Activated T-cell treated with anti-CD3 and anti-CD28 coated beads, Interleukin-2, amount 50 U/mL, for 4 hours (primary cell): ENCODE measurements around the gene USP21. TPM values are rescaled to one million over a fixed set of nuclear protein-coding genes. Genes with fewer than 3 reads are reported as not detected.

Experiments
- ATAC-seq, 2 donors: fragments of 200-7000 bp; cut with Tn5 transposase; one replicate each; pipeline ENCODE4 v1.10.0; 2021
- DNase-seq: peaks from one replicate; pipeline ENCODE4 v3.0.0-alpha.2; 2020
- H3K27me3 Mint-ChIP-seq: one replicate; pipeline ENCODE4 v1.8.0; 2021; ENCODE audit warnings: low read depth, mixed read lengths
- H3K36me3 Mint-ChIP-seq: one replicate; pipeline ENCODE4 v1.8.0; 2022; ENCODE audit warnings: mixed read lengths; ENCODE audit not compliant: insufficient read depth
- H3K4me1 Mint-ChIP-seq: one replicate; pipeline ENCODE4 v1.8.0; 2021; ENCODE audit warnings: low read depth, mixed read lengths
- H3K4me3 Mint-ChIP-seq: one replicate; pipeline ENCODE4 v1.8.0; 2021; ENCODE audit warnings: mild to moderate bottlenecking, moderate library complexity, mixed read lengths
- H3K9me3 Mint-ChIP-seq: one replicate; pipeline ENCODE4 v1.8.0; 2021; ENCODE audit warnings: mixed read lengths
- total RNA-seq, 3 donors: library from RNA; stranded (reverse); gene quantifications; one replicate each; pipeline ENCODE4 v1.2.1, GENCODE V29; 2021

The USP21 gene
- total RNA-seq, 3 donors from 2014 or later = 25.0 to 28.3 (median 27.4) TPM

DNA sequence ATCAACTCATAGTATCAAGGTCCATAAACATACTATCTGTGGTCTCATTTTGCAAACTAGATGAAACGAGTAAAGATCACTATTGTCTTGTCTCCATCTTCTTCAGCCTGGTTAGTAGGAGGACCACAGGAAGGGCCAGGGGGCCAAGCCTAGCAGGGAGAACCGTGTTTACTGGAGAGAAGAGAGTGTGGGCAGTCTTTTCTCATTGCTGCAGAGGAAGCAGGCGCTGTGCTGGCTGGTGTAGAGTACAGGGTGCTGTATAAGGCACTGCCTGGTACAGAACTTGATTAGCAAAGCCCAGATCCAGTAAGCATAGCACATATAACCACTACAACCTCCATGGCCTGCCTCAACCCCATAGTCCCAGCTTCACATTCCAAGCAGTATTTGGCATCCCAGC is 28.0 kb downstream of the USP21 start:
- ATAC-seq (no peak), DNase-seq (no peak)
- Mint-ChIP-seq H3K9me3 (no peaks in the 10 kb centered on the region), H3K36me3 (no peaks in the 10 kb centered on the region), H3K27me3 (no peaks in the 10 kb centered on the region), H3K4me3 (no peak overlapping the region), H3K4me1 (peaks cover 68% of the 10 kb centered on the region)

DNA sequence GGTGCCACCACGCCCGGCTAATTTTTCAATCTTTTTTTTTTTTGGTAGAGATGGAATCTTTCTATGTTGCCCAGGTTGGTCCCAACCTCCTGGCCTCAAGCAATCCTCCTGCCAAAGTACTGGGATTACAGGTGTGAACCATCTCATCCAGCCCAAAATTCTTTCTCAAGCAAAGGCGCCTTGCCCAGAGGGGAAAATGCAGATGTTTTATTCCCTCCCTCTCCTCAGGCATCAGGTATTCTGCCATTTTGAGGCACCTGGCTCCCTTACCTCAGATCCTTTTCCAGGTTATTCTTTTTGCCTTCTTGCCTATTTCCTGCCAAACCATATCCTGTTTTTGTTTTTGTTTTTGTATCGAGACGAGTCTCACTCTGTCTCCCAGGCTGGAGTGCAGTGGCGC is 29.1 kb downstream of the USP21 start:
- Mint-ChIP-seq H3K4me3 (no peak overlapping the region), H3K4me1 (peaks cover 66% of the 10 kb centered on the region), H3K9me3 (no peaks in the 10 kb centered on the region), H3K36me3 (no peaks in the 10 kb centered on the region), H3K27me3 (no peaks in the 10 kb centered on the region)
- no peak for ATAC-seq
- DNase-seq = no peak

DNA sequence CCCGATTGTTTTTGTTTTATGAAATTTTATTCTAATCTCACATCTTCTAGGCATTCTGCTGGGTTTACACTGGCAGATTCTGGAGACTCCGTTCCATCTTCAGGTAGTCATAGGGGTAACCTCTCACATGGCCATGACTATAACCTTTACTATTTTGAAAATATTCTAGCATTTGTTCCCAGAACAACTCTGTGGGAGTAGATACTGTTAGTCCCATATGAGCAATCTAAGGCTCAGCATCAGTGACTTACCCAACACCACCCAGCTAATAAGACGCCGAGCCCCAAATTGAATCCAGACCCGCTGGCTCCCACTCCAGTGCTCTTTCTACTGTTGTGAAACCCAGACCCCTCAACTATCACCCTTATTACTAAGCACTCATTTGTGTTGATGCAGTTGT is 29.7 kb downstream of the USP21 start:
- Mint-ChIP-seq H3K9me3 (no peaks in the 10 kb centered on the region), H3K27me3 (no peaks in the 10 kb centered on the region), H3K4me1 (peaks cover 60% of the 10 kb centered on the region), H3K4me3 (no peak overlapping the region), H3K36me3 (no peaks in the 10 kb centered on the region)
- DNase-seq = no peak
- no peak for ATAC-seq

DNA sequence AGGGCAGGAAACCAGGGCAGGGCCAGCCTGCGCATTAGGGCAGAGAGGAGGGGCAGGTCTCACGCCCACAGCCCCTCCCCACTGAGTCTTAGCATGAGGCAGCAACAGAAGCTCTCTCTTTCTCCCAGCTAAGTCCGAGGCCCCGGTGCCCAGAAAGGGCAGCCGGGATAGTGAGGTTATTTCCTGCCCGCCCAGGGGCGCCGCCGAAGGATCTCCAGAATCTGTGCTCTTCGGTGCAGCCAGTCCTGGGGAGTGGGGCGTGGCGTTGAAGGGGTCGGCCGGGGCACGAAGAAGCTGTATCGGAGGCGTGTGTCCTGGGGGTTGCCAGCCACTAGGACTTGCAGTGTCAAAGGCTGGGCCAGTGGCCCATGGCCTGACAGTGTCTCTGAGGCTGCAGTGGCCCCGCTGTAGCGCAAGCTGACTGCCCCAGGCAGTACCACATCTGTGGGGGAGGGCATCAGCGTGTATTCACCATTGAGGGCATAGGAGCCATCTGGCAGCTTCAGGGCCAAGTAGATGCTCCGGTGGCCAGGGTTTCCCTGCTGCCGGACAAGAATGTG is 31.7 kb downstream of the USP21 start:
- H3K27me3 Mint-ChIP-seq = no peaks in the 10 kb centered on the region
- ATAC-seq (no peak), DNase-seq (no peak)
- H3K4me1 Mint-ChIP-seq = peaks cover 53% of the 10 kb centered on the region
- H3K4me3 Mint-ChIP-seq = no peak overlapping the region
- no peaks in the 10 kb centered on the region for H3K9me3 Mint-ChIP-seq
- no peaks in the 10 kb centered on the region for H3K36me3 Mint-ChIP-seq

DNA sequence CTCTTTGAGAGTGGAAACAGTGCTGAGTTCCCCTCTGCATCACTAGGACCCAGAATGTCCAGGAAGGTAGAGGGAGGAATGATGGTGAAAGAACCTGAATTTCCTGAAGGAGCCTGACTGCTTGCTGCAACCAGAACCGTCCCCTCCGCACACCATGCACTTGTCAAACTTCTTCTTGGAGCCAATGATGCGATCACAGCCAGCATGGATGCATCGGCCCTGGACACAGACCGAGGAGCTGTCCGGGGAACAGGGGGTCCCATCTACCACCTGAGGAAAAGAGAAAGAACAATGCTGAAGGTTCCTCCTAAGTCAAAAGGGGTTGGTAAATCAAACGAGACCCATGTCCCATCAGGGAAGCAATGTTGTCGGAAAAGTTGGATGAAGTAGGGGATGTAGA is 32.7 kb downstream of the USP21 start:
- no peaks in the 10 kb centered on the region for H3K9me3 Mint-ChIP-seq
- H3K4me3 Mint-ChIP-seq = no peak overlapping the region
- H3K36me3 Mint-ChIP-seq = no peaks in the 10 kb centered on the region
- DNase-seq = no peak
- ATAC-seq = no peak
- peaks cover 44% of the 10 kb centered on the region for H3K4me1 Mint-ChIP-seq
- H3K27me3 Mint-ChIP-seq = no peaks in the 10 kb centered on the region

DNA sequence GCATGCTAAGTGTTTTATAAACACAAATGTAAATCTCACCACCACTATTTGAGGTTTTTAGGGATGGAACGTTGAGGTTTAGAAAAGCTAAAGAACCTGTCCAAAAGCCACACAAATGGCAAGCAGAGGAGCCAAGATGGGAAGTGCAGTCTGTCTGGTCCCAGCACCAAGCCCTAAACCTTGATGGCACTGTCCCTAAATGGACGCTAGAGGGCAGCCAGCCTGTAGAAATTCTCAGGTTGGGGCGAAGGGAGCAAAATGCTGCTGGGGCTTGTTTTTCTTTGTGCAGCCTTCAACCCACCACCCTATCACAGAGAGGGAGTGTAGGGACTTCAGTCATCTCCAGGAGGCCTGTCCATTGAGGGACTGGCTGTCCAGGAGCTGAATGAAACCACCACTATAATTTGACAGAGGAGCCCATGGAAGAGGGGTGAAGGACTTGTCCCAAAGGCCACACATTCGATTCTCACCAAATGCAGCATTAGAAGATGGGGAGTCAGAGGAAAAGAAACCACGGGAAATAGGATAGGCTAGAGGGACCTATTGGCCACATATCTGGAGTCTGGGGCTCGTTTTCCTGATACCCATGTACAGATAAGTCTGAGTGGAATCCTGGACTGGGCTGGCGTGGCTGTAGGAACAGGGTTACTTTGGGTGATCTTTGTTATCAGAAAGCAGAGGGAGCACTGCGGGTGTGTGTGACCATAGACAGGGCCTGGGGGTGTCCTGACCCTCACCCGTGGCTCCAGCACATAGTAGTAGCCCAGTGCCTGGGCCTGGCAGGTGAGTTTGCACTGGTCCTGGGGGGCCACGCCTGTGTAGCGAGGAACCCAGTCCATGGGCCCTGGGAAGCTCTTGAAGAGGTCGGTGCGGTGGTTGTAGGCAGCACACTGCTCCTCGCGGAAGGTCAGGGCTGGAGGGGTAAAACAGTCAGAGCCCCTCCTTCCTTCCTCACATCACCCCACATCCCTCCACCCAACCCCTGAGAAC is 33.5 kb downstream of the USP21 start:
- ATAC-seq (peak; percentile 91 to 95), DNase-seq (peak; percentile 59)
- no peaks in the 10 kb centered on the region for H3K36me3 Mint-ChIP-seq
- no peaks in the 10 kb centered on the region for H3K27me3 Mint-ChIP-seq
- no peak overlapping the region for H3K4me3 Mint-ChIP-seq
- no peaks in the 10 kb centered on the region for H3K9me3 Mint-ChIP-seq
- peaks cover 36% of the 10 kb centered on the region for H3K4me1 Mint-ChIP-seq

DNA sequence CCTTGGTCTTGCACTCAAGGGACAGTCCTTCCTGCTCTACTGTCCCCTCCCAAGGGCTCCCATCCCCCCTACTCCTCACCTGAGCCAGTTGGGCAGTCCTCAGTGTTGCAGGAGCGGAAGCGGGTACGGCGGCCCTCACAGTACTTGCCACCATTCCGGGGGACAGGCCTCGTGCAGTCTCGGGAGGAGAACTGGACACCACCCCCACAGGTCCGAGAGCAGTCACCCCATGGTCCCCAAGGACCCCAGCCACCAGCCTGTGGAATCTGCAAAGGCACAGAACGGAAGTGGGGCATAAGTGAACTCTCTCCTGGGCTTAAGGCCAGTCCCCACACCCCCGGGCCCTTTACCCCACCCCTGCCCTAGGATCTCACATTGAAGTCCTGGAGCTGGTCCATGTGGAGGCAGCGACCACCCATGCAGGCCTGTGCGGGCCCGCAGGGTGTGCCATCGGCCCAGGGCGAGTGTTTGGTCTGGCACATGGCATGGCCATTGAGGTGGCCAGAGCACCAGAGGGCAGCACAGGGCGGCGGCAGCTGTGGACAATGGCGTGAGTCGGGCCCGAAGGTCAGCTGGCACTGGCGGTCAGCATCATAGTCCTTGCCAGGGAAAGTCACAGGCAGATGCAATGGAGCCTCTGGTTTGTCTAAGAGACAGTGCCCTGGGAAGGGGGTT is 34.4 kb downstream of the USP21 start:
- no peak for ATAC-seq
- H3K4me3 Mint-ChIP-seq = no peak overlapping the region
- H3K4me1 Mint-ChIP-seq = peaks cover 30% of the 10 kb centered on the region
- H3K27me3 Mint-ChIP-seq = no peaks in the 10 kb centered on the region
- H3K9me3 Mint-ChIP-seq = no peaks in the 10 kb centered on the region
- DNase-seq = no peak
- H3K36me3 Mint-ChIP-seq = no peaks in the 10 kb centered on the region

DNA sequence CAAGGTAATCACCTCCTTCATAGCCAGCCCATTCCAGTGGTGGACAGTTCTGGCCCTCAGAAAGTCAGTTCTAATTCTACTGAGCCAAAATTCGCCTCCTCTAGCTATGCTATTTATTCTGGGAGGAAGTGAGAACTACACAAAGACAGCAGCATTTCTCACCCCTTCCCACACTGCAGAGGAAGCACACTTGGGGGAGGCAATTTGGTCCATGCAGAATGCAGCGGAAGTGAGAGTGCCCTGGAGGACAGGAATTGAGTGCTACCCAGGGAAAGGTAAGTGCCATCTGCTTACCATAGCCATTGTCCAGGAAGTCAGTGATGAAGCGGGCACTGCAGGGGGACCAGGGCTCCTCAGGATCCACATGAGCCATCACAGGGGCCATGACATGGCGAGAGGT is 35.9 kb downstream of the USP21 start:
- H3K36me3 Mint-ChIP-seq = no peaks in the 10 kb centered on the region
- H3K9me3 Mint-ChIP-seq = no peaks in the 10 kb centered on the region
- peaks cover 31% of the 10 kb centered on the region for H3K4me1 Mint-ChIP-seq
- no peaks in the 10 kb centered on the region for H3K27me3 Mint-ChIP-seq
- no peak overlapping the region for H3K4me3 Mint-ChIP-seq
- no peak for ATAC-seq
- DNase-seq = no peak

DNA sequence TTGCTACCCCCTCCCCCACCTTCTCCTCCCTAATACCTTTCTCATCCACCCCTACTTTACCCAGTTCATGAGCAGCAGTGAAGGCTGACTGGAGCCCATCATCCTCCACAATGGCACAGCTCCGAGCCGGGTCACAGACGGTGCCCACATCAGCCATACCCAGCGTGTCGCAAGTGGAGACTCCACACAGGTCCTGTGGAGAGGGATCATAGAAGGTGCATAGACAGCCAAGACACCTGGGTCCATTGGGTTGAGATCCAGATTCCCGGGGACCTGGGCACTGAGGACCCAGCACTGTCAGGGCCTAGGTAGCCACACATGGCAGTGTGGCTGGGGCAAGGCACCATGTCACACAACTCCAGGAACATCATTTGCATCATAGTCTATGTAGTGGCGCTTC is 36.8 kb downstream of the USP21 start:
- no peak for ATAC-seq

DNA sequence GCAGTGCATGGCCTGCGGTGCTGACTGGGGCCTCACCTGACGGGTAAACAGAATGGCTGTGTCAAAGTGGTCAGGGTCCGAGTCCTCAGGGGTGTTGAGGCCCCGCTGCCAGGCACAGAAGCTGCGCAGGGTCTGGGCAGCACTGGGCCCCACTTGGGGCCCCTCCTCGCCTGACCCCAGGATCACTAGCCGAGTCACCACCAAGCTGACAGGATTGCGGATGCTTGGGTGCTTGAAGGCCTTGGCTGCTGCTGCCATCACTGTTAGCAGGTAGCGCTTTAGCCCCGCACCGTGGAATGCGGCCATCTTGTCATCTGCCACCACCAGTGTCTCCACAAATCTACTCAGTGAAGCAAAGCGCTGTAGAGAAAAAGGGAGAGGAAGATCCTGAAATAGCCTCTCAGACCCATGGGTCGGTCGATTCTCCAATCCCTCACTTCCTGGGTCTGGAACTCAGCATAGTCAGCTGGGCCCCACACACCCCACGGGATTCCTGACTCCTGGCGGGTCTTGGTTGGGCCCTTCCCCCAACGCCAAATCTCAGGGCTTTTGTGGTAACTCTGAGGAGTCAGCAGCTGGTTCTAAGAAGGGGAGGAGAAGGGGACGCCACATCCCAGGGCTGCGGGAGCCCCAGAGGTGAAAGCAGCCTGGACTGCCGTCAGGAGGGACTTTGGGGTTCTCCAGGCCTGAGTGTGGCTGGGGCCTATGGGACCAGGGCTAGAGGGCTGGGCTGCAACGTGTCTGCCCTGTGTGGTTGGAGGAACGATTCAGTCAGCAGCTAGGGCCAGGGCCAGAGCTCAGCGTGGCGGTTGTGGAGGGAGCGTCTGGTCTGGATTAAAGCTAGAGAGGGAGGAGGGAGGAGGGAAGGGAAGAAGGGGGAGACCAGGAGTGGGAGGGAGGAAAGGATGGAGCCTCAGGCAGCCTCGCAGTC is 37.5 kb downstream of the USP21 start:
- DNase-seq (no peak), ATAC-seq (no peak)
- no peaks in the 10 kb centered on the region for H3K36me3 Mint-ChIP-seq
- no peak overlapping the region for H3K4me3 Mint-ChIP-seq
- no peaks in the 10 kb centered on the region for H3K9me3 Mint-ChIP-seq
- H3K4me1 Mint-ChIP-seq = peaks cover 47% of the 10 kb centered on the region
- no peaks in the 10 kb centered on the region for H3K27me3 Mint-ChIP-seq

More for the DNA sequence above, 36.8 kb downstream of the USP21 start:
- DNase-seq = no peak
- Mint-ChIP-seq H3K9me3 (no peaks in the 10 kb centered on the region), H3K36me3 (no peaks in the 10 kb centered on the region), H3K27me3 (no peaks in the 10 kb centered on the region), H3K4me3 (no peak overlapping the region), H3K4me1 (peaks cover 40% of the 10 kb centered on the region)

DNA sequence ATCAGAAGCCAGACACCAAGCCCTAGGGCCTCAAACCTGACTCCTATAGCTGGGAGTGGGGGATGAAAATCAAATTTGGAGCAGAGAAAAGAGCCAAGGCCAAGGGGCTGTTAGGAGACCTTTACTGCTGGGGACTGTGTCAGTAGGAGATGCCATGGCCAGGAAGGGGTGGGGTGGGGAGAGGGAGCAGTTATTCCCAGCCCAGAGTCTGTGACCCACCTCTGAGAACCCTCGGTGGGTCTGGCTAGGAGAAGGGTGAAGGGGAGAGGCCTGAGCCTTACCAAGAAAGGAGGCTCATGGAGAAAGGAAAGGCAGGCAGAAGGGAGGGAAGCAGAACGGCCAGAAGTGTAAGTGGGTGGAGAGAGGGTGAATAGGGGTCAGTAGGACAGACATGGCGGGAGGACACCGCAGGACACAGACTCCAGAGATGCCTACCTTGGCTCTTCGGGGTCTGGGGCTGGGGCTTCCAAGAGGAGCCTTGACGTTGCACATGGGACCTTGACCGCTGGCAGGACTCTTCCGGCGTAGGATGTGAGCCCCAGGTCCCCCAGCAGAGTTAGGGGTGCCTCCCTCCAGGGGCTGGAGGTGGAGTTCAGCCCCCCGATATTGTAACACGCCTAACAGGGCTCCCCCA is 38.4 kb downstream of the USP21 start:
- Mint-ChIP-seq H3K4me3 (no peak overlapping the region), H3K9me3 (no peaks in the 10 kb centered on the region), H3K4me1 (peaks cover 47% of the 10 kb centered on the region), H3K36me3 (no peaks in the 10 kb centered on the region), H3K27me3 (no peaks in the 10 kb centered on the region)
- ATAC-seq = no peak
- no peak for DNase-seq

DNA sequence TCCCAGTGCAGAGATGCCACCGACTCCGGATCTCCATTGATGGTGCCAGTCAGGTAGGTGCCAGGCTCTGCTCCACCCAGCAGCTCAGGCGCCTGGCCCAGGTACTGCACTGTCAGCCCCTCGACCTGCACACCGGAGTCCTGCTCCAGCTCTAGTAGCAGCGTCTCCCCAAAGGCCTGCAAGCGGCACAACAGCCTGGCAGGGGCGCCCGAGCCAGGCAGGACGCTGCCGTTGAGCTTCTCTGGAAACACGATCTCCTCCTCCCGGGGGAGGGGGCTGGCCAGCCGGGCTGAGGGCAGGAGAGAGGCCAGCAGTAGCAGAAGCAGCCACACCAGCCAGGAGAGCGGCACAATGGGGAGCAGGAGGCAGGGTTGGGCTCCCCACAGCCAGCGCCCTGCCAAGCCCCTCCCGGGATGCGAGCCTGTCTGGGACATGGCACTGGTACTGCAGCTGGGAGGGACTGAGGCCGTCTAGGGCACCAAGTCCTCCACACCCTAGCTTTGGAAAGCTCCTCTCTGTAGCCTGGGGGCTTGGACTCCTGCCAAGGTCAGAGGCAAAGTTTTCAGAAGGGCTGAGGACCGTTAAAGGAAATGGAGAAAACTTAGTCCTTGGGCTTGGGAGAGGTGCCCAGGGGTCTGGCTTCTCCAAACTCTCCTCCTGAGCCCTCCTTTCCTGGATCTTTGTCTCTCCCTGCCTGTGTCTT is 39.0 kb downstream of the USP21 start:
- peaks cover 49% of the 10 kb centered on the region for H3K4me1 Mint-ChIP-seq
- H3K9me3 Mint-ChIP-seq = no peaks in the 10 kb centered on the region
- H3K36me3 Mint-ChIP-seq = no peaks in the 10 kb centered on the region
- no peak overlapping the region for H3K4me3 Mint-ChIP-seq
- no peak for DNase-seq
- no peak for ATAC-seq
- no peaks in the 10 kb centered on the region for H3K27me3 Mint-ChIP-seq

DNA sequence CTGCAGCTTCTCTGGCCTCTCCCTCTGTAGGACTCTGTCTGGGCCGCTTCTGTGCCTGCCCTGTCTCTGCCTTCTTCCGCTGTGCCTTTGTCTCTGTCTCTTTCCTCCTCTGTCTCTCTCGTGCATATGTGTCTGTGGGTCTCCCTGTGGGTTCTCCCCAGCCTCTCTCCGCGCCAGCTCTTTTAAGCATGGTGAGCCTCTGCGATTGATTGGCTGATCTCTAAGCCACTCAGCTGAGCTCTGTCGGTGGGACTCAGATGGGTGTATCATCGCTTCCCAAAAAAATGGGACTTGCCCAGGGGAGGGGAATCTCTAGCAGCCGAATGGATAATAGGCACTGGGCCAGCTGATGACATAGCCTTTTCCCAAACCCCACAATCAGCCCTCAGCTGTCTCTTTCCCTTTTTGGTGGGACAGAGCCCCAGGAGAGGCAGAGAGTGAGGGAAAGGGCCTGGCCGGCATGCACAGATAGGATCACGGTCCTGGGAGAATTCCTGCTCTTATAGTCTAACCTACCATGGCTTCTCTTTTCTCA is 39.7 kb downstream of the USP21 start, which contains the start of gene ADAMTS4:
Gene ADAMTS4 (minus strand): TSS at position 158 of the 535 bp plus-strand sequence. CDS start 427 bp downstream, outside the sequence.
- Mint-ChIP-seq H3K27me3 (no peaks in the 10 kb centered on the region), H3K4me3 (peak within 1 kb of the TSS; percentile 6), H3K36me3 (peaks cover under 1% of the 10 kb centered on the region), H3K4me1 (peaks cover 56% of the 10 kb centered on the region), H3K9me3 (no peaks in the 10 kb centered on the region)
- ATAC-seq (no peak), DNase-seq (no peak)
